Measurements from ENCODE around the gene TRPM4. TPM values are rescaled to one million over a fixed set of nuclear protein-coding genes. Genes with fewer than 3 reads are reported as not detected.
A peak's percentile ranks its signal among the peaks of the same experiment; 100 is the strongest.

Gene TRPM4
- total RNA-seq, 2 donors from 2014 or later, result 15.8 to 28.0 TPM

DNA sequence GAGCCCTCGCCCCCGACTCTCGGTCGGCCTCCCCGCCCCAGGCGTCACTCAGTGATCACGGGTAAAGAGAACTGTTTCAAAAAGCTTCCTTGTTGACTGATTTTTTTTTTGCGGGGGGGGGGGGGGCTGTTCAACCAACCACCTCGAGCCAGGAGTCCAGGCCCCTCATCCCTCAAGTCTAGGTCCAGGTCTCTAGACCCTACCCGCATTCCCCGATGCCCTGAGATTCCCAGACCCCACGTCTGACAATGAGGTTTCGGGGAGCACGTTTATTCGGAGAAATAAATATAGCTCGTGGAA, 6.7 kb upstream of the TRPM4 start:
- Histone ChIP-seq H3K4me3 (peak overlapping the region; percentile 23 to 26), H3K27me3 (no peaks in the 10 kb centered on the region), H3K9me3 (no peaks in the 10 kb centered on the region), H3K4me1 (peaks cover 36% of the 10 kb centered on the region), H3K36me3 (replicated peaks in 1 of 2; ENCODE audit: insufficient read depth in 1 of 2, low read depth in 2 of 2) (no peaks in the 10 kb centered on the region), H3K27ac (peak overlapping the region in 3 of 4 donors; percentile 81 to 85 (median 84))
- ATAC-seq (no peak), DNase-seq (peak in 1 of 4 donors; percentile 23)
- TF ChIP-seq POLR2A (IDR thresholded peaks at IDR 0.05), result no peak
- TF ChIP-seq, protein P1, sequence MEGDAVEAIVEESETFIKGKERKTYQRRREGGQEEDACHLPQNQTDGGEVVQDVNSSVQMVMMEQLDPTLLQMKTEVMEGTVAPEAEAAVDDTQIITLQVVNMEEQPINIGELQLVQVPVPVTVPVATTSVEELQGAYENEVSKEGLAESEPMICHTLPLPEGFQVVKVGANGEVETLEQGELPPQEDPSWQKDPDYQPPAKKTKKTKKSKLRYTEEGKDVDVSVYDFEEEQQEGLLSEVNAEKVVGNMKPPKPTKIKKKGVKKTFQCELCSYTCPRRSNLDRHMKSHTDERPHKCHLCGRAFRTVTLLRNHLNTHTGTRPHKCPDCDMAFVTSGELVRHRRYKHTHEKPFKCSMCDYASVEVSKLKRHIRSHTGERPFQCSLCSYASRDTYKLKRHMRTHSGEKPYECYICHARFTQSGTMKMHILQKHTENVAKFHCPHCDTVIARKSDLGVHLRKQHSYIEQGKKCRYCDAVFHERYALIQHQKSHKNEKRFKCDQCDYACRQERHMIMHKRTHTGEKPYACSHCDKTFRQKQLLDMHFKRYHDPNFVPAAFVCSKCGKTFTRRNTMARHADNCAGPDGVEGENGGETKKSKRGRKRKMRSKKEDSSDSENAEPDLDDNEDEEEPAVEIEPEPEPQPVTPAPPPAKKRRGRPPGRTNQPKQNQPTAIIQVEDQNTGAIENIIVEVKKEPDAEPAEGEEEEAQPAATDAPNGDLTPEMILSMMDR (IDR thresholded peaks at IDR 0.05), result no peak
- 10 to 19% methylated on average over 6 to 16 of the region's 16 CpGs for WGBS, 2 donors
- intact Hi-C loops (cut with DNase I), result no loop called here

DNA sequence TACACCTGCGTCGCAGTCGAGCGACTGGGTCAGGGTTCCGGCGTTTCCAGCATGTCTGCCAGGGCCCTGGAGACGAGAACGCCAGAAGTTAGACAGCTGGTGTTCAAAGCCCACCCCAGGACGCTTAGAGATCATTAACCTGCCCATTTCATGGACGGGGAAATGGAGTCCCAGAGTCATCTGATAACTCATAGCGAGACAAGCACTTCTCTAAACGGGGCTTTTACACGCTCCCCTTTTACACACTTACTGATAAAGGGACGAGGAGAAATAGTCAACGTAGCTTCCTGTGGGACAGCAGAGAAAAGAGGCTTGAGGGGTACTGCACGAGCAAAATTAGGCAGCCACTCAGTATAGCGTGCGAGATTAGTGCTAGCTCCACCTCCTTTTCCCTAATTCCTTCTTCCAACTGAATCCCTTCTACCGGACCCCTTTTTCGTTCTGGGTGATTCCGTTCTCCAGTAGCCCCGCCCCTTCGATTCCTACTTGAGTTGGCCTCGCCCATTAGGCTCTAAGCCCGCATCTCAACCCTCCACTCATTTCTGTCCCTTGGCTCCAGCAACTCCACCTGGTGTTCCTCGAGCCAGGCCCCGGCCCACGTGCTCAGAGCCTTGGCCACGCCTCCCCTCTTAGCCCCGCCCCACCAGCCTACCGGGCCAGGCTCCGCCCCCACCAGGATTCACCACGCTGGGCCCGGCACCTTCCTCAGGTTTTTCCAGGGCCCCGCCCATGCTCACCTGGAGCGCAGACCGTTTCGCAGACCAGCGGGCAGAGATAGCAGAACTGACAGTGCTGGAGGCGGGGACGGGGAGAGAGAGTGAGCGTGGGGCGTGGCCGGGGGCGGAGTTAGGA, 6.1 kb upstream of the TRPM4 start:
- DNase-seq, result peak; percentile 94 to 97 (median 95)
- Histone ChIP-seq H3K27me3 (no peaks in the 10 kb centered on the region), H3K27ac (peak overlapping the region; percentile 14 to 85 (median 82)), H3K9me3 (no peaks in the 10 kb centered on the region), H3K4me3 (no peak overlapping the region), H3K4me1 (peaks cover 33% of the 10 kb centered on the region), H3K36me3 (replicated peaks in 1 of 2; ENCODE audit: insufficient read depth in 1 of 2, low read depth in 2 of 2) (no peaks in the 10 kb centered on the region)
- TF ChIP-seq, protein P1 (IDR thresholded peaks at IDR 0.05), result no peak
- peak in 1 of 3 donors; percentile 44 for TF ChIP-seq POLR2A (IDR thresholded peaks at IDR 0.05)
- intact Hi-C loops (cut with DNase I), result no loop called here
- 6 to 14% methylated on average over 31 to 45 of the region's 45 CpGs for WGBS, 2 donors
- peak; percentile 49 for ATAC-seq

DNA sequence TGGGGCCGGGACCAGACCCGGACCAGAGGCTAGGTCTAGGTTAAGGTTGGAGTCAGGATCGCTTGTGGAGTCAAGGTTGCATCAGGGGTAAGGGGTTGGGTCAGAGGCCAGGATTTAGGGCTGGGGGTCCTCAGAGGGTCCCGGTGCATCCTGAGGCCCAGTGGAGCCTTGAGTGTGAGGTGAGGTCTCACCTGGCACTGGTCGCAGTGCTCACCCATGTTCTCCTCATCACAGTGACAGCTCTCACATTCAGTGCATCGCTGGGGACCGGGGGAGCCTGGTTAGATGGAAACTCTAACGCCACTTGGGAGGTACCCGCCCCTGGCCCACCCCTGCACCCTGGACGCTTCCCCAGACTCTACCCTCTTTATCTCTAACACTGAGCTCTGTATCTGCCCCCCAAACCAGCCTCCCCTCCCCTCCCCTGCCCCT, 5.5 kb upstream of the TRPM4 start:
- H3K27me3 ChIP-seq, result no peaks in the 10 kb centered on the region
- H3K4me3 ChIP-seq, result no peak overlapping the region
- H3K36me3 ChIP-seq (replicated peaks in 1 of 2; ENCODE audit: insufficient read depth in 1 of 2, low read depth in 2 of 2), result no peaks in the 10 kb centered on the region
- H3K27ac ChIP-seq, result peak overlapping the region in 2 of 4 donors; percentile 84 to 85
- ATAC-seq, result no peak
- DNase-seq, result no peak
- WGBS, 2 donors, result 29 to 69% methylated on average over 3 to 10 of the region's 10 CpGs
- intact Hi-C loops (cut with DNase I), result no loop called here
- TF ChIP-seq POLR2A (IDR thresholded peaks at IDR 0.05), result no peak
- TF ChIP-seq, protein P1 (IDR thresholded peaks at IDR 0.05), result no peak
- no peaks in the 10 kb centered on the region for H3K9me3 ChIP-seq
- peaks cover 33% of the 10 kb centered on the region for H3K4me1 ChIP-seq

DNA sequence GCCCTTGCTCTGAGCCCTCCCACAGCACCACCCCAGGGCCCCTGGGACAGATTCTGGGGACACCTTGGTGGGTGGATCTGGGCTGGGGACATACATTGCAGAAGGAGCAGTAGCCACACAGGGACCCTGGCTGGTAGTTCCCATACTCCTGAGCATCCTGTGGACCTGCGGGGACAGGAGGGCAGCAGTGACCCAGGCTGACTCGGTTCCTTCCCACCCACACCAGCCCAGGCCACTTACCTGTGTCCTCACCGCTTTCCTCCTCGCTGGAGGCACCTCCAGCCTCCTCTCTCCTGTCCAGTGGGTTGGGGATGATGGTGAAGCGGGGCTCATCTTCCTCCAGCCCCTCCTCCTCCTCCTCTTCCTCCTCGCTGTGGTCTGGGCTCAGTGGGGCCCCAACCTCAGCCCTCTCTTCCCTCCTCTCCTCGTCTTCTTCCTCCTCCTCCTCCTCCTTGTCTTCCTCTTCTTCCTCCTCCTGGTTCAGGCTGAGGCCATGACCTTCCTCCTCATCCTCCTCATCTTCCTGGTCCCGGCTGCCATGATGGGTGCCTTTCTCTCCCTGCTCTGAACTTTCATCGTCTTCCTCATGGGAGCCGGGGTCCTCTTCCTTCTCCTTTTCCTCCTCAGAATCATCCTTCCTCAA, 4.3 kb upstream of the TRPM4 start:
- 73 to 93% methylated on average over 10 of the region's 10 CpGs for WGBS, 2 donors
- DNase-seq, result peak in 1 of 4 donors; percentile 15
- no peak overlapping the region for H3K27ac ChIP-seq
- TF ChIP-seq, protein P1 (IDR thresholded peaks at IDR 0.05), result no peak
- no peak for TF ChIP-seq POLR2A (IDR thresholded peaks at IDR 0.05)
- no peak overlapping the region for H3K4me3 ChIP-seq
- no peaks in the 10 kb centered on the region for H3K36me3 ChIP-seq (replicated peaks in 1 of 2; ENCODE audit: insufficient read depth in 1 of 2, low read depth in 2 of 2)
- no peak for ATAC-seq
- intact Hi-C loops (cut with DNase I), result no loop called here
- no peaks in the 10 kb centered on the region for H3K27me3 ChIP-seq
- peaks cover 40% of the 10 kb centered on the region for H3K4me1 ChIP-seq
- no peaks in the 10 kb centered on the region for H3K9me3 ChIP-seq

Data from body of pancreas (tissue), 4 donors.